ENCODE data around the gene NRCAM. TPM values are rescaled to one million over a fixed set of nuclear protein-coding genes. Genes with fewer than 3 reads are reported as not detected.

The NRCAM gene
- total RNA-seq, 2 experiments from 2014 or later = 3.4 to 7.0 TPM

DNA sequence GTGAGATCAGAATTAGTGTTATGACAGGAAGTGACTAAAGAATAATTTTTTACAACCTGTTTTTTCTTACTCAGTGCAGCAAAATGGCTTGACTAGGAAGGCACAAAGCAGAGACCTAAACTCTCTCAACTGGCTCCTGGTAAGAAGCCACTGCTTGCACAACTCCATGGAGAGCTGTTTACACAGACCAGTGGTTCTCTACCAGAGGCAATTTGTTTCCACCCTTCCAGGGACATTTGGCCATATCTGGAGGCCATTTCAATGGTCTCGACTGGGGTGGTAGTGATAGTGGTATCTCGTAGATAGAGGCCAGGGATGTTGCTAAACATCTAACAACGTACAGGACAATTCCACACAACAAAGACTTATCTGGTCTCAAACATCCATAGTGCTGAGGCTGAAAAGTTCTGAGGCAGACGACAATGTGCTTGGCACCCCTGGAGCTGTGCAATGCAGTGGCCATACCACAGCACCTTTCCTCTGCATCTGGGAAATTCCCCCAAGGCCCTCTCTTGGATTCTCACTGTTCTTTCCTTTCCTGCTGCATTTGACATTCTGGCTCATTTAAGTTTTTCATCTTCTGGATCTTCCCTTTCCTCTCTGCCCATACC, 220.7 kb downstream of the NRCAM start:
- CTCF ChIA-PET = no interaction called here
- no peak overlapping the region for H3K27ac Mint-ChIP-seq
- intact Hi-C loops (cut with DNase I, micrococcal nuclease) = no loop called here

GRCh38 chr7:108234971-108235450, 221.2 kb downstream of the NRCAM start:
- TF ChIP-seq CTCF (IDR thresholded peaks at IDR 0.05) = no peak
- no peaks in the 10 kb centered on the region for H3K27me3 ChIP-seq (ENCODE audit: control insufficient read depth in 1 of 2, insufficient read depth in 2 of 2, low read length in 2 of 2)
- Mint-ChIP-seq H3K27ac (no peak overlapping the region), H3K4me3 (no peak overlapping the region), H3K9me3 (no peaks in the 10 kb centered on the region), H3K27me3 (no peaks in the 10 kb centered on the region), H3K4me1 (ENCODE audit: low read depth) (no peaks in the 10 kb centered on the region), H3K36me3 (ENCODE audit: low read depth) (no peaks in the 10 kb centered on the region)
- ATAC-seq (ENCODE audit: poor library complexity) = no peak
- CTCF ChIA-PET = no interaction called here
- intact Hi-C loops (cut with DNase I, micrococcal nuclease) = no loop called here
- no peak for DNase-seq
- H3K4me3 ChIP-seq (ENCODE audit: low read length) = no peak overlapping the region
- no peak overlapping the region for H3K27ac ChIP-seq (ENCODE audit: low read depth in 1 of 2, low read length in 2 of 2)
- H3K9me3 ChIP-seq (ENCODE audit: control insufficient read depth in 1 of 2, insufficient read depth in 1 of 2, low read length in 2 of 2) = no peaks in the 10 kb centered on the region
- H3K4me1 ChIP-seq (ENCODE audit: insufficient read depth, low read length) = no peaks in the 10 kb centered on the region
- no peaks in the 10 kb centered on the region for H3K36me3 ChIP-seq (ENCODE audit: insufficient read depth, low read length)
- POLR2A ChIA-PET = no interaction called here

More for the DNA sequence above, 220.7 kb downstream of the NRCAM start:
- no peak overlapping the region for H3K4me3 Mint-ChIP-seq
- Histone ChIP-seq H3K27ac (ENCODE audit: low read depth in 1 of 2, low read length in 2 of 2) (no peak overlapping the region), H3K4me1 (ENCODE audit: insufficient read depth, low read length) (no peaks in the 10 kb centered on the region), H3K9me3 (ENCODE audit: control insufficient read depth in 1 of 2, insufficient read depth in 1 of 2, low read length in 2 of 2) (no peaks in the 10 kb centered on the region), H3K4me3 (ENCODE audit: low read length) (no peak overlapping the region), H3K27me3 (ENCODE audit: control insufficient read depth in 1 of 2, insufficient read depth in 2 of 2, low read length in 2 of 2) (no peaks in the 10 kb centered on the region), H3K36me3 (ENCODE audit: insufficient read depth, low read length) (no peaks in the 10 kb centered on the region)
- no peaks in the 10 kb centered on the region for H3K9me3 Mint-ChIP-seq
- ATAC-seq (ENCODE audit: poor library complexity) (no peak), DNase-seq (no peak)
- H3K4me1 Mint-ChIP-seq (ENCODE audit: low read depth) = no peaks in the 10 kb centered on the region
- H3K27me3 Mint-ChIP-seq = no peaks in the 10 kb centered on the region
- H3K36me3 Mint-ChIP-seq (ENCODE audit: low read depth) = no peaks in the 10 kb centered on the region
- POLR2A ChIA-PET = no interaction called here
- no peak for TF ChIP-seq CTCF (IDR thresholded peaks at IDR 0.05)

- no peaks in the 10 kb centered on the region for H3K36me3 Mint-ChIP-seq (ENCODE audit: low read depth)
- H3K27ac Mint-ChIP-seq = no peak overlapping the region
- Histone ChIP-seq H3K4me1 (ENCODE audit: insufficient read depth, low read length) (no peaks in the 10 kb centered on the region), H3K9me3 (ENCODE audit: control insufficient read depth in 1 of 2, insufficient read depth in 1 of 2, low read length in 2 of 2) (no peaks in the 10 kb centered on the region), H3K36me3 (ENCODE audit: insufficient read depth, low read length) (no peaks in the 10 kb centered on the region), H3K27ac (ENCODE audit: low read depth in 1 of 2, low read length in 2 of 2) (no peak overlapping the region), H3K27me3 (ENCODE audit: control insufficient read depth in 1 of 2, insufficient read depth in 2 of 2, low read length in 2 of 2) (no peaks in the 10 kb centered on the region), H3K4me3 (ENCODE audit: low read length) (no peak overlapping the region)
- ChIA-PET CTCF (no interaction called here), POLR2A (no interaction called here)
- TF ChIP-seq CTCF (IDR thresholded peaks at IDR 0.05) = no peak
- H3K27me3 Mint-ChIP-seq = no peaks in the 10 kb centered on the region
- intact Hi-C loops (cut with DNase I, micrococcal nuclease) = no loop called here
- H3K4me1 Mint-ChIP-seq (ENCODE audit: low read depth) = no peaks in the 10 kb centered on the region
- H3K4me3 Mint-ChIP-seq = no peak overlapping the region
- no peaks in the 10 kb centered on the region for H3K9me3 Mint-ChIP-seq
- no peak for DNase-seq
- no peak for ATAC-seq (ENCODE audit: poor library complexity)
Measured at GRCh38 chr7:108234281-108234680, 222.0 kb downstream of the NRCAM start.
